Effector CD8-positive, alpha-beta T cell (primary cell): ENCODE results near the gene MTCL1.

ENCODE experiments used
- DNase-seq: peaks from one replicate; lab custom pipeline; 2025; lab: John Stamatoyannopoulos, UW

MTCL1 gene

GRCh38 chr18:8833480-8833879, 128.1 kb downstream of the MTCL1 start:
- DNase-seq = no peak

DNA sequence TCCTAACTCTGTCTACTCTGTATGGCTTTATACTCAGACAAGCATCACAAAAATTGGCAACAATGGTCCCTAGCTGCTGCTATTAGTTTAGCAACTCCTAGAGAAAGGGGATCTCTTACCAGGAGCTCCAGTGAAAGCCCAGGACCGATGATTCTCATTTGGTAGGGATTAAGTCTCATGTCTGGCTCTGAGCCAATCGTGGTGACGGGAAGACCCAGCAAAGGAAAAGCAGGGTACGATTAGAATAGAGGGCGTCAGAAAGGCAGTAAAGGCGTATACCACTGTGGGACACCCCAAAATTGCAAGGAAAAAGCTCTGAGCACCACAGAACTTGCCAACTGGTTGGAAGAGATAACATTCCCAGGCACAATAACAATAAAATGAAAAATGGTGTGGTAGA, 129.5 kb downstream of the MTCL1 start:
- DNase-seq = no peak

DNA sequence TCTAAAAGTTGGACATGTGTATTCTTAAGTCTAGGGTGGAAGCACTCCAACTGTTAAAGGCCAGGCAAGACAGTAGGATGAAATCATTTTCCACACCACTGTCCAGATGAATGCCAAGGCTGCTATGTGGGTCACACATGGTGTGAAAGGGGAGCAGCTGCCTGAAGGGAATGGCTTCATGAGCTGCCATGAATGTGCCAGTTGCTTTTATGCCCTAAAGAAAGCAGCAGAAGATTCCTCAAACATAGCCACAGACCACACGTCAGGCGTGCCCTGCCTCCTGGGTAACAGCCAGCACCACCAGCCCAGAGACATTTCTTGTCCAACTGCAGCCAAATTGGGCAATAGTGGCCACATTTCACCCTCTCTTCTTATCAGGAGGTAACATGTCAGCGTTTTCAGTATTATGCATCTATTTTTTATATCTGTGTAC, 130.2 kb downstream of the MTCL1 start:
- DNase-seq = no peak

DNA sequence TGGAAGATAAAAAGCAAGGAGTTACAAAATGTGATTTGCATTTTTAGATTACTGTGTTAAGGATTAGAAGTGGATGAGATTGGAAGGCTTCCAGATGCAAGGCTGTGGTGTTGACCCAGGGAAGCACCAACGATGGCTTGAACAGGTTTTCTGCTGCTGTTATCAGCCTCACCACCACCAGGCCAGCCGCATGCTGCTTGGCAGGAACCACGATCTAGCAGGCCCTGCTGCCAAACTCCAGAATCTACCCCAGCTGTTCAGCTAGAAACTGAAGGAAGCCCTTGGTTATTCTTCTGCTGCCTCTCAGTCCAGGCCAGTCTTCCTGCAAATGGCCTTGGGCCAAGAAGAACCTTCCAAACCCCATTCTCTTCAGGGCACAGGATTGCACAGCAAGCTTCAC, 133.9 kb downstream of the MTCL1 start:
- no peak for DNase-seq

DNA sequence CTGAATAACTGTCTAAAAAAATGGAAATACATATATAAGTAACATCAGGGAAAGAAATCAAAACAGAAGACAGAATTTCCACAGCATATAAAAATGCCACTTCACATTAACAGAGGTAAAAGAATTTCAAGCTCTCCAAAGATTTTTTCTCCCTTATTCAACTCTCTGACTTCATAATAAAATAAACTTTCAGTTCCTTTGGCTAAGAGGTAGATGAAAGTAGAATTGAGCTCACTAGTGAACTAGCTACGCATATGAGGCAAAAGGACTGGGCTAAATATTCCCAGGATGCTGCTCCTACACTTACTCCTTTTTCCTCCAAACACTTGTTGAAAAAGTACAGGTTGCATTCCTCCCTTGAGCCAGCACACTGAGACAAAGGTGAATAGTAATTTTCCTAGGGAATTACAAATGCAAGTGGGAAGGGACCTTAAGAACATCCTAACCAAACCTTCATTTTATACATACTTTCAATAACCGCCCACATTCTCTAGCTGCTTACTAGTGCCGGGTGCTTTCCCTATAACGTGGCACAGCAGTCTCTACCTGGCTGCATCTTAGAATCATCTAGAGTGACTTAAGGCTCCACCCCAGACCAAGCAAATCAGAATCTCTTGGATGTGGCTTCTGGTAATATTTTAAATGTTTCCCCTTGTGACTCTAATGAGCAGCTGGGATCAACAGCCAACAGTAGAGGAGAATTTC, 136.6 kb downstream of the MTCL1 start:
- DNase-seq = no peak

GRCh38 chr18:8842506-8842905, 137.2 kb downstream of the MTCL1 start:
- DNase-seq = no peak

- no peak for DNase-seq
Observed at GRCh38 chr18:8843005-8843404, 137.6 kb downstream of the MTCL1 start.

GRCh38 chr18:8844721-8845148, 139.4 kb downstream of the MTCL1 start:
- no peak for DNase-seq

- no peak for DNase-seq
Observed at GRCh38 chr18:8845506-8845905, 140.2 kb downstream of the MTCL1 start.

DNA sequence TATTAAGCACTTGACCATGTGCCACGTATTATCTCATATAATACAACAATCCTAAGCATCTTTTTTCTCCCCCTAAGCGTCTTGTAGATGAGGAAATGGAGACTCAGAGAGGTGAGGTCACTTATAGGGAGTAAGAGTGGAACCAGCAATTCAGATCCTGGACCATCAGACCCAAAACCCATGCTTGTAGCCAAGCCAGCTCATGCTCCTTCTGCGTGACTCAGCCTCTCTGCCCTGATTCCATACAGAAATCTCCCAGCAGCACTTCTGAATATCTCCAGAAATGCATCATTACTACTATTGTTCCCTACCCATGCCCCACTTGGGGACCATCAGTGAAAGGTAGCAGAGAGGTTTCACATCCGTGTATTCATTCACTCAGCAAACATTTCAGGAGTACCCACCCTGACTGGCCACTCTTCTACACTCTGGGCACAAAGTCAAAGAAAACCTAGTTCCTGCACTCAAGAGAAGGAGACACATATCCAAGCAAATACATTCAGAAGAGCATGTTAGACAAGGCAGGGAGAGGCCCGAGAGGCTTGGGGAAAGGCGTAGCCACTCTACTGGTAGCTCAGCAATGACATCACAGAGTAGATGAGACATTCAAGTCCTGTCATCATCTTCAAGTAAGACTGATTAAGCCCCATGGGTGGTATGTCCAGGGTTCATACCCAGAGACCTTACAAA, 141.9 kb downstream of the MTCL1 start:
- DNase-seq = no peak

DNA sequence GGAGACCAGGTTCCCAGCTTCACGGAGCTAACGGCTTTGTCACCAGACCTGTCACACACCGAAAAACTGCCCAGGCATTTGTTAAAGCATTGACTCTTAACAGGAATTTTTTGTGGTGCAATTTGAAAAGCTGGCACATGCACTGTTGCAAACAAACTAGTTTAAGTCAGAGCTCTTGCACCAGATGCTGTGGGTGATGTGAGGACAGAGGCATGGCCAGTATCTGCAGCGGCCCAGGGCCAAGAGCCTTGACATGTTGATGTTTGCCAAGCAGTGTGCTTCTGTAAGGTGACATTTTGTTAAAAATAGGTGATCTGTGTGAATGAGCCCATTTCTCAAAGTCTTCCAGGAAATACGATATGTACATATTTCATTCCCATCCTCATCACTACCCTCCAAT, 142.5 kb downstream of the MTCL1 start:
- DNase-seq = no peak

DNA sequence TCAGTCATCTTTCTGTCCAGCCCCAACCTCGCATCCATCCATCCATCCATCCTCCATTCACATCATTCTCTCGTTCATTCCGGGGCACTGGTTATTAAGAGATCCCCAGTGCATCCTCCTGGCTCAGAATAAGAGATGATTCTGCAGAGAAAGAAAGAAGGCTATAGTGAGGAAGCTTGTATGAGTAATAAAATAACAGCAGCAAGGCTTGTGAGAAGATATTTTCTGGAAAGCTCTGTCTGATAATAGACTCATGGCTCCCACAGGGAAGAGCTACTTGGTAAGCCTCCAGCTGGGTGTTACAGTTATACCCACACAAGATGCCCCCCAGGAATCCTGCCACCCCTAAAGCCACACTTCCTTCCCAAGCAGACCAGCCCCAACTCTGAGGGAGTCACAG, 143.2 kb downstream of the MTCL1 start:
- DNase-seq = no peak

DNA sequence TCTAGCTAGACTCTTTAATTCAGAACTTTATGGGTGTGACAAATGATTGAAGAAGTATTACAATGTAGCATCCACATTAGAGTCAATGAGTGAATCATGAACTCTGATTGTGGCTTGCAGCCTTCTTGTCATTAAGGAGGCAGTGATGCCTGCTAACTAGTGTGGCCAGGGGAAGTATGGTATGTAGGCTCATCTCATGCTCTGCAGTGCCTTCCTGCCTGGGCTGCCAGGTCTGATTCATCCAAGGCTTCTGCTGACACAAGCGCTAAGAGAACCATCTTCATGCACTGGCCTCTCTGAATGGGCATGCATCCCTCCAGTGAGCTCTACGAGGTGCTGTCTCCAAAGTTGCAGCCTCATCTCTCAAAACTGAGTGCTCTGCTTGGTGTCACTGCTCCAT, 144.3 kb downstream of the MTCL1 start:
- no peak for DNase-seq

GRCh38 chr18:8851659-8852058, 146.3 kb downstream of the MTCL1 start:
- DNase-seq = no peak

GRCh38 chr18:8854550-8854949, 149.2 kb downstream of the MTCL1 start:
- DNase-seq = no peak

- no peak for DNase-seq
Observed at GRCh38 chr18:8854962-8855361, 149.6 kb downstream of the MTCL1 start.

GRCh38 chr18:8856212-8856611, 150.9 kb downstream of the MTCL1 start:
- DNase-seq = no peak

DNA sequence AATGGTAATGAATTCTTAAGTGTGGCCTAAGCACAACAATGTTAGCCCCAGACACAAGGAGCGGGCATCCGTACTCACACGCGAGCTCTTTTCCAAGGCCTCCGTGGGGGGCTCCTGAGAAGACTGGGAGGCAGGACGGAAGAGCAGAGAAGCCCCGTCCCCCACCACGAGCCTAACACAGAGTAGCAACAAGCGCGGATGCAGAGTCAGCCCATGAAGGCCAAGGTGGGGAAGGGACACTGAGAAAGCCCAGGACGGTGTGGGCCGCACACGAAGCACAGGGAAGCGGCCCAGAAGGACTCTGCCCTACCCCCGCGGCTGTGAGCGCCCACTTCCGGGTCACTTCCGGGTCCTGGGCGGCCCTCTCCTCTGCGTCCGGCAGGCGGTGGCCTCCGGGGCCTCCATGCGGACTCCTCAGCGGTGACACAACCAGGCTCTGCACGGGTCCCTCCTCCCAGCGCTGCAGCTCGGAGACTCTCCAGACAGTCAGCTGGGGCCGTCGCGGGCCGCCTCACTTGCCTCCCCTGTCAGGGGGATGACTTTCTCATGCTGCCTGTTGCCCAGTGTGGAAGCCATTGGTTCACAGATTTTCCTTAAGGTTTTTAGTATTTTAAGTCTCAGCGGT, 151.5 kb downstream of the MTCL1 start:
- no peak for DNase-seq

DNA sequence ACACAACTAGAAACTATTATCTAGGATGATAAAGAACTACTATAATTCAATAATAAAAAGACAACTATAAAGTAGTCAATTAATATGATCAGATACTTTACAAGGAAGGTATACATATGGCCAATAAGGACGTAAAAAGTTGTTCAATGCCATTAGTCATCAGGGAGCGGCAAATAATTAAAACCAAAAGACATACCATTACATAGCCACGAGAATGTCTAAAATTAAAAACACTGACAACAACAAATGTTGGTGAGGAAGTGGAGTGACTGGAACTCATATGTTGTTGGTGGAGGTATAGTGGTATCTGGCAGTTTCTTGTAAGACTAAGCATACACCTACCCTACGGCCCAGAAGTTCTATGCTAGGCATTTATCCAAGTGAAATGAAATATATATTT, 152.4 kb downstream of the MTCL1 start:
- DNase-seq = no peak

DNA sequence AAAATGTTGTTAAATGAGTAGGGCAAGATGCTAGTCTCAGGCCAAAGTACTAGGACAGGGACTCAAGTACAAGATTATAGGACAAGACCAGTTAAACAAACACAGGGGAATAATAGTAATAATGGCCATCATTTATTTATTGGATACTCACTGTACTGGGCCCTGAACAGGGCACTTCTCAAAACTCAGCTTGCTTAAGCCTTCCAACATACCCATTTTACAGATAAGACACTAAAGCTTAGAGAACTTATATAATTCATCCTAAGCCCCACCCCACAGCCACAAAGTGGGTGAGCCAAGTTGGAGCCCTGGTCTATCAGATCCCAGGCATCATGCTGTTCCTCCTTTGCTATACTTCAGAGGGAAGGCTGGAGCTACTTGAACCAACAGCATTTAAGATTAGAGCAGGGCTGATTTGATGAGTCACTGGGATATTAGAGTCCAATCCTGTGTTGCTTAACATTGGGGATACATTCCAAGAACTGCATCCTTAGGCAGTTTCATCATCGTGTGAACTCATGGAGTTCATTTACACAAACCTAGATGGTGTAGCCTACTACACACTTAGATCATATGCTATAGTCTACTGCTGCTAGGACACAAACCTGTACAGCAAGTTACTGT, 153.6 kb downstream of the MTCL1 start:
- DNase-seq = no peak

- DNase-seq = no peak
Observed at GRCh38 chr18:8860845-8861642, 155.7 kb downstream of the MTCL1 start.

GRCh38 chr18:8863427-8863826, 158.1 kb downstream of the MTCL1 start:
- no peak for DNase-seq
